Hematopoietic multipotent progenitor cell treated with erythropoietin and hydrocortisone succinate and interleukin-3 and kit ligand, for 17 days (in vitro differentiated cells): ENCODE data around the gene RINT1.

Experiments used
- DNase-seq: peaks from one replicate; pipeline ENCODE4 v3.0.0-alpha.2; 2015; ENCODE audit warnings: low spot score

The RINT1 gene

GRCh38 chr7:105599551-105599950 is 67.5 kb downstream of the RINT1 start:
- DNase-seq, result no peak

DNA sequence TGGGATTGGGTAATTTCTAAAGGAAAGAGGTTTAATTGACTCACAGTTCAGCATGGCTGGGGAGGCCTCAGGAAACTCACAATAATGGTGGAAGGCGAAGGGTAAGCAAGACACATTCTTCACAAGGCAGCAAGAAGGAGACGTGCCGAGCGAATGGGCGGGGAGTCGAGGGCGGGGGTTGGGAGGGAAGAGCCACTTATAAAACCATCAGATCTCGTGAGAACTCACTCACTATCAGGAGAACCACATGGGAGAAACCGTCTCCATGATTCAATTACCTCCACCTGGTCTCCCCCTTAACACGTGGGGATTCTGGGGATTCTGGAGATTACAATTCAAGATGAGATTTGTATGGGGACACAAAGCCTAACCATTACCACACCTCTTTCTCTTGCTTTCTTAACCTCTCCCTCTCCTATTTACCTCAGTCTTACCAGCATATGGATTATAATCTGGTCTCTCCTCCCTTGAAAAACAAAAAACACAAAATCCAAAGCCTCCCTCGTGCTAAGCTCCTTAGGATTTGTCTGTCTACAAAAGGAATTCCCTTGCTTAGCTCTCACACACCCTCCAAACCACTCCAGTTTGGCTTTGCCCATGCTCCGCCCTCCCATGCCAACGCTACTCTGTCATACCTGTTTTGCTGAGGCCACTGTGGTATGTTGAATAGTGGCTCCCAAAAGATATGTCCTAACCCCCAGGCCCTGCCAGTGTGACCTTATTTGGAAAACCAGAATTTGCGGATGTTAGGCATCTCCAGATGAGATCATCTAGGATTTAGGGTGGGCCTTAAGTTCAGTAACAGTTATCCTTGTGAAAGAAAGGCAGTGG is 68.9 kb downstream of the RINT1 start:
- no peak for DNase-seq

- DNase-seq, result no peak
Observed at GRCh38 chr7:105602325-105603305, 70.6 kb downstream of the RINT1 start.

GRCh38 chr7:105610165-105610930 is 78.3 kb downstream of the RINT1 start:
- DNase-seq, result no peak

DNA sequence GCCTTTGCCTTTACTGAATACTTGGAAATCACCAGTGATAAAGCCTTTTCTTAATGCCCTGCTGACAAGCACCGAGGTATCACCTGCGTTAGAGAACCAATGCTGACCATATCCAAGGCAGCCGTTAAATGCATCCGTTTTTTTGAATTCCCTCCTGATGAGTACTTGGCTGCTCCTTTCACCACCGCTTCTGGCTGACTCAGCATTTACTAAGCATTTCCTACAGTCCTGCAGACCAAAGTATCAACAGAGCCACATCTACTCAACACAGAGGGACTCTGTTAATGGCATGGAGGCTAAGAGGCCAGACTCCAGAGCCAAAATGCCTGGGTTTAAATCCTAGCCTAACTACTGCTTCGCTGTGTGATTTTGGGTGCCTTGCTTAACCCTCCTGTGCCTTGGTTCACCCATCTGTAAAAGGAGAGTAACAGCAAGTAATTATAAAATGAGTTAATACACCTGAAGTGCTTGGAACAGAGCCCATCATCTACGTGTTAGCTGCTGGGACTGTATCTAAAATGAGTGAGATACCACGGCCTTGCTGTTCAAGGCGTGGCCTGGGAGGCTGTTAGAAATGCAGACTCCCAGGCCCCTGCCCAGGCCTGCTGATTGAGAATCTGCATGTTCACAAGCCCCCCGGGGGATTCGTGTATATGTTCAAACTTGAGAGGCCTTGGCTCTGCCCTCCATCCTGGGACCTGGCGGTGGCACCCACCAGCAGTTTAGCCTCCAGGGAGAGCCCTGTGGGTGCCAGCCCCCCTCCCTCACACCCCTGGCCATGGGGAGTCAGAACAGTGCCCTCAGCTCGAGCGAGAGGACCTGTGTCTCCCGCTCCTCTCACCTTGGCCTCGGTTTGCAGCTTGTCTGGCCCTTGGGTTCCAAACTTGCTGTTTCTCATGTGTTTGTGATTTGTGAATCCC is 80.1 kb downstream of the RINT1 start:
- DNase-seq, result no peak

DNA sequence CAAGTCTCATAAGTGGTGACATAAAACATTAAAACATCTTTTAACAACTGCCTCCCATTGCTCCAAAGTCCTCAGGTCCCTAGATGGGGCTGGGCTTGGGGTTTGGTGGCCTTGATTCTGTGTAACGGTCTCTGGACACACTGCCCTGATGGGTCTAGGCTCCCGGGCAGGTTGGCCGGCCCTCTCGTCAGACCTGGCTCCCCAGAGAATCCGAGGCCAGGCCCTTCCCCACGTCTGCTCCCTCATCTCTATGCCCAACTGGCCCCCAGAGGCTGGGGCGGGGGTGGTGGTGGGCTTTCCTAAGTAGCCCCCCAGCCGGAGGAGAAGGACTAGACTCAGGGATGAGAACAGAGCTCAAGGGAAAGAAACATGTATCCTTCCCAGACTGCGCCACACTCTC is 80.8 kb downstream of the RINT1 start:
- no peak for DNase-seq

GRCh38 chr7:105613611-105614330 is 81.8 kb downstream of the RINT1 start:
- DNase-seq, result no peak

DNA sequence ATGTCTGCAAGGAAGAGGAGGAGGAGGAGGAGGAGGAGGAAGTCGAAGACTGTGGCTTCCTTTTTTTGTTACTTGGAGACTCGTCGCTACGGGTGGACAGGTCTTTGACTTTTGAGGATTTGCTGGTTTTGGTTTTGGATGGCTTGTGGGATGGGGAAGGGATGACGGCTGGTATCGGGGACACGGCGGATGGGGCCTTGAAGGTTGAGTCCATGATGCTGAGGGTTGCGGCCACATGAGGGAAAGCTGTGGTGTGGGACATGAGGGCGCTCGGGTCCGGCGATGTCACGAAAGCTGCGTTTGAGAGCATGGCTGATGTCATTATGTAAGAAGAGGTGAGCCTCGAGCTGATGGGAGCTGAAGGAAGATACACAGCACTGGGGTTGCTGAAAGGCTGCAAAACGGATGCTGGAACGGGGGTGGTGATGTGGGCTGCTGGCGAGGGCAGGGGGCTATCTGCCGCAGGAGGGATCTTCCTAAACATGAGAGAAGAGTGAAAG is 82.4 kb downstream of the RINT1 start:
- no peak for DNase-seq
